HCT116 (cell line): ENCODE measurements around the gene SLC5A1. TPM values are rescaled to one million over a fixed set of nuclear protein-coding genes. Genes with fewer than 3 reads are reported as not detected.

Experiments used
- ATAC-seq: fragments of 200-7000 bp; cut with Tn5 transposase; 2 replicates; pipeline ENCODE4 v1.9.1; 2020; ENCODE audit warnings: mild to moderate bottlenecking, moderate library complexity
- BruUV-seq: library from RNA; stranded (reverse); fragments of 400-500 nt; replicated peaks from 2 replicates; lab custom pipeline; 2021; lab: Mats Ljungman, UMichigan
- CTCF ChIA-PET: fragments of 300-600 bp; sonication (Branson Sonifier 250); formaldehyde crosslinking; loops from one replicate; lab custom pipeline; 2021; ENCODE audit warnings: antibody characterized with exemption; lab: Charles Lee
- POLR2A ChIA-PET: fragments of 300-600, 350-600 bp; sonication (Branson Sonifier 250); formaldehyde crosslinking; loops from one replicate; lab custom pipeline; 2021; ENCODE audit warnings: antibody characterized with exemption; lab: Charles Lee
- RAD21 ChIA-PET, 2 experiments: fragments of 300-600 bp; sonication (Branson Sonifier 250); formaldehyde crosslinking; loops; one replicate each; lab custom pipeline; 2023; ENCODE audit warnings: low total read pairs in 2 of 2; ENCODE audit not compliant: uncharacterized antibody in 2 of 2, unreplicated experiment in 2 of 2, low non-redundant PET in 1 of 2; lab: Charles Lee
- DNase-seq: peaks from one replicate; pipeline ENCODE4 v3.0.0-alpha.2; 2010; ENCODE audit warnings: low read depth, low spot score
- H2AFZ ChIP-seq: fragments of 200-600 bp; shearing (Covaris generic), sonication (generic); 2 replicates; pipeline ENCODE4 v1.6.1; 2017; ENCODE audit warnings: low read depth, mixed run types, mixed read lengths, antibody characterized with exemption, low read length; ENCODE audit not compliant: poor library complexity, severe bottlenecking
- H3K27ac ChIP-seq: 2 replicates; pipeline ENCODE4 v1.5.1; 2012; ENCODE audit warnings: low read depth, low read length
- H3K27me3 ChIP-seq: fragments of 200-600 bp; sonication (generic); 2 replicates; pipeline ENCODE4 v1.6.1; 2016; ENCODE audit warnings: mixed run types, low read length, mixed read lengths; ENCODE audit not compliant: insufficient read depth
- H3K36me3 ChIP-seq, 2 experiments: fragments of 200-500 bp in 1 of 2; fragments of 200-600 bp in 1 of 2; sonication (Bioruptor generic) in 1 of 2; sonication (generic) in 1 of 2; 2 replicates each; pipeline versions ENCODE4 v1.5.1 to v1.6.1; 2014 to 2016; ENCODE audit warnings: low read length in 2 of 2, inconsistent platforms in 1 of 2, mixed read lengths in 1 of 2, mixed run types in 1 of 2; ENCODE audit not compliant: insufficient read depth in 2 of 2, control insufficient read depth in 1 of 2
- H3K4me1 ChIP-seq, 2 experiments: fragments of 200-600 bp in 1 of 2; sonication (generic) in 1 of 2; 2 replicates each; pipeline versions ENCODE4 v1.5.1 to v1.6.1; 2012 to 2017; ENCODE audit warnings: low read length in 2 of 2, inconsistent platforms in 1 of 2, mild to moderate bottlenecking in 1 of 2, mixed read lengths in 1 of 2, mixed run types in 1 of 2, moderate library complexity in 1 of 2; ENCODE audit not compliant: insufficient read depth in 2 of 2, control insufficient read depth in 1 of 2
- H3K4me2 ChIP-seq: fragments of 200-600 bp; sonication (generic); 2 replicates; pipeline ENCODE4 v1.6.1; 2017; ENCODE audit warnings: mixed run types, low read length, mixed read lengths
- H3K4me3 ChIP-seq, 2 experiments: fragments of 200-600 bp in 1 of 2; sonication (generic) in 1 of 2; replicated peaks in 1 of 2; 2 replicates each; pipeline ENCODE4 v1.5.1; 2011 to 2016; ENCODE audit warnings: low read length in 2 of 2, control low read depth in 1 of 2, low read depth in 1 of 2, mild to moderate bottlenecking in 1 of 2, mixed read lengths in 1 of 2, mixed run types in 1 of 2
- H3K79me2 ChIP-seq: fragments of 200-600 bp; sonication (generic); 2 replicates; pipeline ENCODE4 v1.6.1; 2017; ENCODE audit warnings: mild to moderate bottlenecking, mixed run types, low read length, moderate library complexity, mixed read lengths; ENCODE audit not compliant: insufficient read depth
- H3K9ac ChIP-seq: fragments of 200-600 bp; sonication (generic); 2 replicates; pipeline ENCODE4 v1.6.1; 2016; ENCODE audit warnings: low read length, mixed read lengths
- H3K9me2 ChIP-seq: fragments of 200-600 bp; sonication (generic), shearing (Covaris generic); 2 replicates; pipeline ENCODE4 v1.6.1; 2017; ENCODE audit warnings: mixed run types, mild to moderate bottlenecking, moderate library complexity; ENCODE audit not compliant: insufficient read depth
- H3K9me3 ChIP-seq, 2 experiments: fragments of 200-500 bp in 1 of 2; fragments of 200-600 bp in 1 of 2; sonication (Bioruptor generic) in 1 of 2; sonication (generic) in 1 of 2; 2 replicates each; pipeline ENCODE4 v1.6.1; 2014 to 2017; ENCODE audit warnings: low read length in 2 of 2, mixed read lengths in 2 of 2, inconsistent platforms in 1 of 2, low read depth in 1 of 2, mild to moderate bottlenecking in 1 of 2, mixed run types in 1 of 2, moderate library complexity in 1 of 2; ENCODE audit not compliant: control insufficient read depth in 1 of 2, insufficient read depth in 1 of 2
- H4K20me1 ChIP-seq: fragments of 200-600 bp; sonication (generic), shearing (Covaris generic); 2 replicates; pipeline ENCODE4 v1.6.1; 2017; ENCODE audit warnings: mixed run types, mild to moderate bottlenecking, moderate library complexity; ENCODE audit not compliant: insufficient read depth
- EGR1 ChIP-seq: IDR thresholded peaks from 2 replicates; pipeline ENCODE4 v1.6.1; 2012; ENCODE audit warnings: low read depth
- EZH2phosphoT487 ChIP-seq: fragments of 200-600 bp; IDR thresholded peaks from 2 replicates; pipeline ENCODE4 v1.6.1; 2018; ENCODE audit warnings: antibody characterized with exemption, borderline replicate concordance
- TCF7L2 ChIP-seq: IDR thresholded peaks from 2 replicates; pipeline ENCODE4 v1.7.0; 2011; ENCODE audit warnings: borderline replicate concordance, inconsistent platforms; ENCODE audit not compliant: insufficient read depth, insufficient read length; ENCODE audit errors: extremely low read depth
- ZFX ChIP-seq: fragments of 450-650 bp; IDR thresholded peaks from 2 replicates; pipeline ENCODE4 v1.6.1; 2017
- intact Hi-C: fragments of 100-400 bp; cut with micrococcal nuclease; formaldehyde crosslinking; loops from 2 replicates; pipeline ENCODE4 v1.10.0; 2022
- total RNA-seq: library from RNA; stranded (reverse); gene quantifications from one replicate; pipeline ENCODE4 v1.2.1, GENCODE V29; 2021; ENCODE audit not compliant: unreplicated experiment
- TF ChIP-seq, protein P1 (sequence below): IDR thresholded peaks from 2 replicates; pipeline ENCODE4 v1.6.1; 2012; ENCODE audit warnings: low read depth
- TF ChIP-seq, protein P2 (sequence below), 3 experiments: fragments of 200-600 bp in 1 of 3; sonication (generic) in 1 of 3; IDR thresholded peaks in 2 of 3; conservative IDR thresholded peaks in 1 of 3; 2 replicates each; pipeline ENCODE4 v1.5.1; 2012 to 2017; ENCODE audit warnings: low read depth in 2 of 3, low read length in 2 of 3, antibody characterized with exemption in 1 of 3, borderline replicate concordance in 1 of 3, control low read depth in 1 of 3, mild to moderate bottlenecking in 1 of 3, mixed read lengths in 1 of 3, mixed run types in 1 of 3, moderate library complexity in 1 of 3; ENCODE audit not compliant: insufficient read depth in 1 of 3

SLC5A1 gene
- total RNA-seq, 1 experiment from 2014 or later: 0.32 TPM

- H3K79me2 ChIP-seq: no peaks in the 10 kb centered on the region
- H3K9ac ChIP-seq: no peak overlapping the region
- POLR2A ChIA-PET: no interaction called here
- H3K4me3 ChIP-seq: no peak overlapping the region
- no TSS peak for BruUV-seq
- CTCF ChIA-PET: no interaction called here
- H4K20me1 ChIP-seq: no peaks in the 10 kb centered on the region
- no peak overlapping the region for H3K4me2 ChIP-seq
- DNase-seq (no peak), ATAC-seq (no peak)
- no peaks in the 10 kb centered on the region for H3K9me3 ChIP-seq
- RAD21 ChIA-PET: no interaction called here
- TF ChIP-seq ZFX (no peak), TCF7L2 (no peak), EGR1 (no peak), EZH2phosphoT487 (no peak)
- TF ChIP-seq, protein P1, sequence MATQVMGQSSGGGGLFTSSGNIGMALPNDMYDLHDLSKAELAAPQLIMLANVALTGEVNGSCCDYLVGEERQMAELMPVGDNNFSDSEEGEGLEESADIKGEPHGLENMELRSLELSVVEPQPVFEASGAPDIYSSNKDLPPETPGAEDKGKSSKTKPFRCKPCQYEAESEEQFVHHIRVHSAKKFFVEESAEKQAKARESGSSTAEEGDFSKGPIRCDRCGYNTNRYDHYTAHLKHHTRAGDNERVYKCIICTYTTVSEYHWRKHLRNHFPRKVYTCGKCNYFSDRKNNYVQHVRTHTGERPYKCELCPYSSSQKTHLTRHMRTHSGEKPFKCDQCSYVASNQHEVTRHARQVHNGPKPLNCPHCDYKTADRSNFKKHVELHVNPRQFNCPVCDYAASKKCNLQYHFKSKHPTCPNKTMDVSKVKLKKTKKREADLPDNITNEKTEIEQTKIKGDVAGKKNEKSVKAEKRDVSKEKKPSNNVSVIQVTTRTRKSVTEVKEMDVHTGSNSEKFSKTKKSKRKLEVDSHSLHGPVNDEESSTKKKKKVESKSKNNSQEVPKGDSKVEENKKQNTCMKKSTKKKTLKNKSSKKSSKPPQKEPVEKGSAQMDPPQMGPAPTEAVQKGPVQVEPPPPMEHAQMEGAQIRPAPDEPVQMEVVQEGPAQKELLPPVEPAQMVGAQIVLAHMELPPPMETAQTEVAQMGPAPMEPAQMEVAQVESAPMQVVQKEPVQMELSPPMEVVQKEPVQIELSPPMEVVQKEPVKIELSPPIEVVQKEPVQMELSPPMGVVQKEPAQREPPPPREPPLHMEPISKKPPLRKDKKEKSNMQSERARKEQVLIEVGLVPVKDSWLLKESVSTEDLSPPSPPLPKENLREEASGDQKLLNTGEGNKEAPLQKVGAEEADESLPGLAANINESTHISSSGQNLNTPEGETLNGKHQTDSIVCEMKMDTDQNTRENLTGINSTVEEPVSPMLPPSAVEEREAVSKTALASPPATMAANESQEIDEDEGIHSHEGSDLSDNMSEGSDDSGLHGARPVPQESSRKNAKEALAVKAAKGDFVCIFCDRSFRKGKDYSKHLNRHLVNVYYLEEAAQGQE: no peak
- TF ChIP-seq, protein P2, sequence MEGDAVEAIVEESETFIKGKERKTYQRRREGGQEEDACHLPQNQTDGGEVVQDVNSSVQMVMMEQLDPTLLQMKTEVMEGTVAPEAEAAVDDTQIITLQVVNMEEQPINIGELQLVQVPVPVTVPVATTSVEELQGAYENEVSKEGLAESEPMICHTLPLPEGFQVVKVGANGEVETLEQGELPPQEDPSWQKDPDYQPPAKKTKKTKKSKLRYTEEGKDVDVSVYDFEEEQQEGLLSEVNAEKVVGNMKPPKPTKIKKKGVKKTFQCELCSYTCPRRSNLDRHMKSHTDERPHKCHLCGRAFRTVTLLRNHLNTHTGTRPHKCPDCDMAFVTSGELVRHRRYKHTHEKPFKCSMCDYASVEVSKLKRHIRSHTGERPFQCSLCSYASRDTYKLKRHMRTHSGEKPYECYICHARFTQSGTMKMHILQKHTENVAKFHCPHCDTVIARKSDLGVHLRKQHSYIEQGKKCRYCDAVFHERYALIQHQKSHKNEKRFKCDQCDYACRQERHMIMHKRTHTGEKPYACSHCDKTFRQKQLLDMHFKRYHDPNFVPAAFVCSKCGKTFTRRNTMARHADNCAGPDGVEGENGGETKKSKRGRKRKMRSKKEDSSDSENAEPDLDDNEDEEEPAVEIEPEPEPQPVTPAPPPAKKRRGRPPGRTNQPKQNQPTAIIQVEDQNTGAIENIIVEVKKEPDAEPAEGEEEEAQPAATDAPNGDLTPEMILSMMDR (IDR thresholded peaks at IDR 0.05 in 2 of 3, conservative IDR thresholded peaks at IDR 0.05 in 1 of 3; ENCODE audit: borderline replicate concordance in 1 of 3, insufficient read depth in 1 of 3, low read depth in 2 of 3, low read length in 2 of 3): no peak
- H2AFZ ChIP-seq: no peak overlapping the region
- intact Hi-C loops: no loop called here
- H3K27me3 ChIP-seq: no peaks in the 10 kb centered on the region
- no peaks in the 10 kb centered on the region for H3K9me2 ChIP-seq
- no peak overlapping the region for H3K27ac ChIP-seq
- H3K36me3 ChIP-seq: no peaks in the 10 kb centered on the region
- no peaks in the 10 kb centered on the region for H3K4me1 ChIP-seq
Observed at GRCh38 chr22:32031466-32031865, 11.6 kb upstream of the SLC5A1 start.
